Measurements from ENCODE around the gene CNTNAP5.
"Not testable (repeated sequence)": the region's sequence is repeated elsewhere in the genome, so short reads cannot be mapped to it uniquely, and the experiment has no call there.

CNTNAP5 gene

GRCh38 chr2:124315221-124315880 lies 290.3 kb downstream of the CNTNAP5 start:
- no peak for DNase-seq (ENCODE audit: extremely low spot score, insufficient read length, low read depth)

GRCh38 chr2:124316133-124316532 lies 291.0 kb downstream of the CNTNAP5 start:
- FAIRE-seq: no peak
- DNase-seq (ENCODE audit: extremely low spot score, insufficient read length, low read depth): no peak

More at GRCh38 chr2:124315221-124315880, 290.3 kb downstream of the CNTNAP5 start:
- FAIRE-seq: no peak

GRCh38 chr2:124316881-124317605 lies 292.0 kb downstream of the CNTNAP5 start:
- DNase-seq (ENCODE audit: extremely low spot score, insufficient read length, low read depth) (no peak), FAIRE-seq (no peak)

GRCh38 chr2:124317628-124318027 lies 292.5 kb downstream of the CNTNAP5 start:
- FAIRE-seq: no peak
- no peak for DNase-seq (ENCODE audit: extremely low spot score, insufficient read length, low read depth)

- FAIRE-seq (no peak), DNase-seq (ENCODE audit: extremely low spot score, insufficient read length, low read depth) (no peak)
These were observed 293.8 kb downstream of the CNTNAP5 start for GRCh38 chr2:124318913-124319312.

- DNase-seq (ENCODE audit: extremely low spot score, insufficient read length, low read depth) (no peak), FAIRE-seq (no peak)
These were observed 294.5 kb downstream of the CNTNAP5 start for GRCh38 chr2:124319577-124319976.

GRCh38 chr2:124320051-124320688 lies 295.1 kb downstream of the CNTNAP5 start:
- FAIRE-seq (no peak), DNase-seq (ENCODE audit: extremely low spot score, insufficient read length, low read depth) (no peak)

- no peak for FAIRE-seq
- no peak for DNase-seq (ENCODE audit: extremely low spot score, insufficient read length, low read depth)
These were observed 298.2 kb downstream of the CNTNAP5 start for GRCh38 chr2:124323321-124323720.

- FAIRE-seq (no peak), DNase-seq (ENCODE audit: extremely low spot score, insufficient read length, low read depth) (no peak)
These were observed 300.8 kb downstream of the CNTNAP5 start for GRCh38 chr2:124325667-124326440.

- no peak for DNase-seq (ENCODE audit: extremely low spot score, insufficient read length, low read depth)
- no peak for FAIRE-seq
These were observed 302.2 kb downstream of the CNTNAP5 start for GRCh38 chr2:124327303-124327702.

GRCh38 chr2:124328397-124328796 lies 303.3 kb downstream of the CNTNAP5 start:
- FAIRE-seq: no peak
- no peak for DNase-seq (ENCODE audit: extremely low spot score, insufficient read length, low read depth)

- no peak for FAIRE-seq
- no peak for DNase-seq (ENCODE audit: extremely low spot score, insufficient read length, low read depth)
These were observed 308.7 kb downstream of the CNTNAP5 start for GRCh38 chr2:124333784-124334183.

GRCh38 chr2:124335058-124335457 lies 310.0 kb downstream of the CNTNAP5 start:
- DNase-seq (ENCODE audit: extremely low spot score, insufficient read length, low read depth) (no peak), FAIRE-seq (no peak)

- no peak for DNase-seq (ENCODE audit: extremely low spot score, insufficient read length, low read depth)
- no peak for FAIRE-seq
These were observed 314.6 kb downstream of the CNTNAP5 start for GRCh38 chr2:124339709-124340108.

- DNase-seq (ENCODE audit: extremely low spot score, insufficient read length, low read depth) (no peak), FAIRE-seq (no peak)
These were observed 318.9 kb downstream of the CNTNAP5 start for GRCh38 chr2:124343827-124344498.

- DNase-seq (ENCODE audit: extremely low spot score, insufficient read length, low read depth): no peak
- FAIRE-seq: no peak
These were observed 322.1 kb downstream of the CNTNAP5 start for GRCh38 chr2:124347209-124347608.

GRCh38 chr2:124353656-124354055 lies 328.6 kb downstream of the CNTNAP5 start:
- FAIRE-seq (no peak), DNase-seq (ENCODE audit: extremely low spot score, insufficient read length, low read depth) (no peak)

- FAIRE-seq: no peak
- no peak for DNase-seq (ENCODE audit: extremely low spot score, insufficient read length, low read depth)
These were observed 329.4 kb downstream of the CNTNAP5 start for GRCh38 chr2:124354466-124354865.

- not testable (repeated sequence) for FAIRE-seq
These were observed 336.9 kb downstream of the CNTNAP5 start for GRCh38 chr2:124361966-124362365.

GRCh38 chr2:124369181-124369580 lies 344.1 kb downstream of the CNTNAP5 start:
- no peak for DNase-seq (ENCODE audit: extremely low spot score, insufficient read length, low read depth)
- no peak for FAIRE-seq

More at GRCh38 chr2:124361966-124362365, 336.9 kb downstream of the CNTNAP5 start:
- DNase-seq (ENCODE audit: extremely low spot score, insufficient read length, low read depth): not testable (repeated sequence)

Measured in GM18507 (cell line).